ENCODE results near the gene SPRR4. TPM values are rescaled to one million over a fixed set of nuclear protein-coding genes. Genes with fewer than 3 reads are reported as not detected.

Gene SPRR4
- total RNA-seq, 2 donors from 2014 or later, result not detected

- DNase-seq (ENCODE audit: low spot score) (no peak), ATAC-seq (no peak)
- Mint-ChIP-seq H3K9me3 (no peaks in the 10 kb centered on the region), H3K27ac (no peak overlapping the region), H3K4me1 (ENCODE audit: low read depth in 2 of 2) (no peaks in the 10 kb centered on the region), H3K27me3 (peaks cover 23 to 54% of the 10 kb centered on the region in 2 donors), H3K4me3 (no peak overlapping the region), H3K36me3 (no peaks in the 10 kb centered on the region)
Observed at GRCh38 chr1:152980676-152981075, 10.2 kb downstream of the SPRR4 start.

GRCh38 chr1:152981146-152981871 is 10.9 kb downstream of the SPRR4 start:
- no peaks in the 10 kb centered on the region for H3K4me1 Mint-ChIP-seq (ENCODE audit: low read depth in 2 of 2)
- H3K4me3 Mint-ChIP-seq, result no peak overlapping the region
- H3K27ac Mint-ChIP-seq, result no peak overlapping the region
- peaks cover 21 to 54% of the 10 kb centered on the region in 2 donors for H3K27me3 Mint-ChIP-seq
- peaks cover 3% of the 10 kb centered on the region for H3K9me3 Mint-ChIP-seq
- ATAC-seq (no peak), DNase-seq (ENCODE audit: low spot score) (no peak)
- no peaks in the 10 kb centered on the region for H3K36me3 Mint-ChIP-seq

DNA sequence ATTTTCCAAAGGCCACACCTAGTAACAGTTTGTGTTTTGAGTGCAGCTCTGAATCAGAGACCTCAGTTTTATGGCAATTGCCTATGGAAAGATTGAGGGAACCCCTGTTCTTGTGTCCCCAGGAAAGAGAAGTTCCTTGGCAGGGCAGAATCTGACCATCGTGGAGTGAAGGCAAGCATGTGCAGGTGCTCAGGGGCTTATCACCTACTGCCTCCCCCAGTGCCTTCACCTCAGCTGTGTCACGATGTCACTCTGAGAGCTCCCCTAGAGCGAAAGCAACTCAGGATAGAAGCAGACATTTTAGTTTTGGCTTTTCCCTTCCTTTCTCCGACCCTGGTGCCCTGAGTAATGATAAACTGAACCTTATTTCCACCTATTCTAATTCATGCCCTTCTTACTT is 11.6 kb downstream of the SPRR4 start:
- Mint-ChIP-seq H3K36me3 (no peaks in the 10 kb centered on the region), H3K27me3 (peaks cover 25 to 52% of the 10 kb centered on the region in 2 donors), H3K4me1 (ENCODE audit: low read depth in 2 of 2) (no peaks in the 10 kb centered on the region), H3K4me3 (no peak overlapping the region), H3K9me3 (peaks cover 4% of the 10 kb centered on the region), H3K27ac (no peak overlapping the region)
- DNase-seq (ENCODE audit: low spot score), result no peak
- no peak for ATAC-seq

DNA sequence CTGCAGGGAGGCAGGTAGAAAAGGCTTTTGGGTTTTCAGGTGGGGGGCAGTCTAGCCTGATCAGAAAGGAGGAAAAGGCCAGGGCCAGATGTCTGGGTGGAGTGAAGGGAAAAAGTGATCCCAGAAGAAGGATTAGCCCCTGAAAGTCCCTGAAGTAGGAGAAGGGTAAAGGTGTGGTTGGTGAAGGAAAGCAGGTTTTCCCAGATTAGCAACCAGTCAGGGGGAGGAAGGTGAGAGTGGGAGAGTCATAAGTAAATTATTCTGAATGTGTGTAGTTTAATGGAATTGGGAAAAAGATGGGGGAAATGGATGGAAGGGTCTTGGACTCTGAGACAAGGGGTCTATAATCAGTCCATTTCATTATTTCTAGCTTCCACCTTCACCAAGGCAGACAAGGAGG is 12.8 kb downstream of the SPRR4 start:
- no peak overlapping the region for H3K4me3 Mint-ChIP-seq
- no peaks in the 10 kb centered on the region for H3K36me3 Mint-ChIP-seq
- peaks cover 31 to 46% of the 10 kb centered on the region in 2 donors for H3K27me3 Mint-ChIP-seq
- ATAC-seq (no peak), DNase-seq (ENCODE audit: low spot score) (no peak)
- H3K9me3 Mint-ChIP-seq, result peaks cover 4% of the 10 kb centered on the region
- H3K4me1 Mint-ChIP-seq (ENCODE audit: low read depth in 2 of 2), result no peaks in the 10 kb centered on the region
- H3K27ac Mint-ChIP-seq, result no peak overlapping the region

DNA sequence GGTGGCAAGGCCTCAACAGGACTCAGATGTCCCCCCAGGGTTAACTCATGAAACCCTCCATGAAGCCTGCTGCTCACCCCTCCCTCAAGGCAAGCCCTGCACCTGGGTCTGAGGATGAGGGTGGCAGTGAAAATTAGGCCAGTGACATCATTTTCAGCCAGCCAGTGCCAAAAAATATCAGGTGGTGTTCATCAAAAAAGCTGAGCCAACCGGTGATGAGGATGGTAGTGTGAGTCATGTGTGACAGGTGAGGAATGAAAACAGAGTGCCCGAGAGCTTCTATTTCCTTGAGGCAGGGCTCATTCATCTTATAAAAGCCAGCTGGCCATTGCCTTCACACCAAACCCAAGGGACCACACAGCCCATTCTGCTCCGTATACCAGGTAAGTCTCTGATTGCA is 13.3 kb downstream of the SPRR4 start, which contains the start of gene SPRR1A:
Gene SPRR1A, plus strand, starts transcription at position 339 of the 400 bp plus-strand sequence. CDS start 1,150 bp downstream, outside the sequence.
- H3K27me3 Mint-ChIP-seq, result peaks cover 36 to 46% of the 10 kb centered on the region in 2 donors
- H3K27ac Mint-ChIP-seq, result no peak within 1 kb of the TSS
- no peaks in the 10 kb centered on the region for H3K36me3 Mint-ChIP-seq
- DNase-seq (ENCODE audit: low spot score) (no peak), ATAC-seq (no peak)
- peaks cover 4% of the 10 kb centered on the region for H3K9me3 Mint-ChIP-seq
- no peak within 1 kb of the TSS for H3K4me3 Mint-ChIP-seq
- no peaks in the 10 kb centered on the region for H3K4me1 Mint-ChIP-seq (ENCODE audit: low read depth in 2 of 2)

DNA sequence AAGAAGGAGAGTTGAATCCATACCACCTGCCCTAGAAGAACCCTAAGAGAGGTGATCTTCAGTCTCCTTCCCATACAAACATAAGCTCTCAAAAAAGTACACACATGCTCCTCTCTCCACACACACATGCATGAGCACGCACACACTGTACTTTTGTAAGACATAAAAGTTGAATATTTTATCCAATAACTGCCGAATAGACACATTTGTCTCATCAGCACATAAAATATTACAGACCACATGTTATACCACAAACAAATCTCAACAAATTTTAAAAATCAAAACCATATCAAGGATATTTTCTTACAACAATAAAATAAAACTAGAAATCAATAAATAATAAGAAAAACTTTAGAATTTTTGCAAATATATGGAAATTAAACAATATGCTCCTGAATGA is 16.1 kb downstream of the SPRR4 start:
- H3K4me3 Mint-ChIP-seq, result no peak overlapping the region
- H3K9me3 Mint-ChIP-seq, result peaks cover 4% of the 10 kb centered on the region
- H3K27me3 Mint-ChIP-seq, result peaks cover 32 to 39% of the 10 kb centered on the region in 2 donors

DNA sequence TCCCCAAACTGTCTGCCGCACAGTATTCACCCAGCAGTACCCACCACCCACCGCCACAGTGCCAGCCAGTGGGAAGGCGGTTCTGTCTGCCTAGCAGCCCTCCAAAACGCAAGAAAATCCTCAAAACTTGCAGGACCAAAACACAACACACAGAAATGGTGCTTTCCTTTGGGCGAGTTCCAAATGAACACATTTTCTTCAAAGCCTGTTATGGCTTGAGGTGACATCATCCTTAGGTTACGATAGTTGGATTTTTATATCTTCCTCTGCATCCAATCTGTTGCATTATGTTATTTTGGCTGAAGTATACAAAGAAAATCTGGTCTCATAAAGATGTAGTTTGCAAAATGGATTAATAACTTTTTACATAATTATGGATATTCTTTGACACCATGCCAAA is 22.7 kb downstream of the SPRR4 start:
- ATAC-seq (no peak), DNase-seq (ENCODE audit: low spot score) (no peak)
- no peak overlapping the region for H3K4me3 Mint-ChIP-seq
- no peaks in the 10 kb centered on the region for H3K36me3 Mint-ChIP-seq
- H3K4me1 Mint-ChIP-seq (ENCODE audit: low read depth in 2 of 2), result no peaks in the 10 kb centered on the region
- H3K9me3 Mint-ChIP-seq, result no peaks in the 10 kb centered on the region
- H3K27me3 Mint-ChIP-seq, result peaks cover 24 to 36% of the 10 kb centered on the region in 2 donors
- H3K27ac Mint-ChIP-seq, result no peak overlapping the region

More for the DNA sequence above, 16.1 kb downstream of the SPRR4 start:
- Mint-ChIP-seq H3K4me1 (ENCODE audit: low read depth in 2 of 2) (no peaks in the 10 kb centered on the region), H3K36me3 (no peaks in the 10 kb centered on the region), H3K27ac (no peak overlapping the region)
- ATAC-seq (no peak), DNase-seq (ENCODE audit: low spot score) (no peak)

GRCh38 chr1:152995842-152996241 is 25.4 kb downstream of the SPRR4 start:
- H3K4me1 Mint-ChIP-seq (ENCODE audit: low read depth in 2 of 2), result no peaks in the 10 kb centered on the region
- H3K9me3 Mint-ChIP-seq, result no peaks in the 10 kb centered on the region
- no peak for ATAC-seq
- DNase-seq (ENCODE audit: low spot score), result no peak
- no peak overlapping the region for H3K27ac Mint-ChIP-seq
- H3K27me3 Mint-ChIP-seq, result peaks cover 19 to 48% of the 10 kb centered on the region in 2 donors
- H3K36me3 Mint-ChIP-seq, result no peaks in the 10 kb centered on the region
- H3K4me3 Mint-ChIP-seq, result no peak overlapping the region

DNA sequence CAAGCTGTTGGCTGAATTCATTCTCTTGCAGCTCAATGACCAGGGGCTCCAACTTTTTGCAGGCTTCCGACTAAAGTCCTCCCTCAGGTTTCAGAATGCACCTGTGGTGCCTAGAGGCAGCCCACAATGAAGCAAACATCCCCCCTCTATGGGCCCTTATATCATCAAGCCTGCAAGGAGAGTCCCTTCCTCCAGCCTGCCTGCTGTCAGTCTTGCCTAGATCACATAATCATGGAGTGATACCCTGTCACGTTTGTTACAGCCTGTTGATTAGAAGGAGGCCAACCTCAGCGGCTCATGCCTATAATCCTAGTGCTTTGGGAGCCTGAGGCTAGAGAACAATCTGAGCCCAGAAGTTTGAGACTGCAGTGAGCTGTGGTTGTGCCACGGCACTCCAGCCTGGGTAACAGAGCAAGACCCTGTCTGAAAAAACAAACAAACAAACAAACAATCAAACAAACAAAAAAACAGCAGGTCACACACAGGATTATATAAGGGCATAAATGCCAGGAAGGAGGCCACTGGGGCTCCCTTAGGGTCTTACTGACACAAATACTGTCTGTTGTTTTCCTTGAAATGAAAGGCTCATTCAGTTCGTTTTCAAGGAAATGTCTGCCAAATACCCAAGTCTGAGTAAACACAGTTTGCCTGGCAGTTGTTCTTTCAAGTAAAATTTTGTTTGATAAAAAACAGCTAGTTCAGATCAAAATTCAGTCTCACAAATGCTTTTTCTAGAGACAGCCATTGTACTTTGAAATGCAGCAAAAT is 26.4 kb downstream of the SPRR4 start:
- H3K36me3 Mint-ChIP-seq, result no peaks in the 10 kb centered on the region

DNA sequence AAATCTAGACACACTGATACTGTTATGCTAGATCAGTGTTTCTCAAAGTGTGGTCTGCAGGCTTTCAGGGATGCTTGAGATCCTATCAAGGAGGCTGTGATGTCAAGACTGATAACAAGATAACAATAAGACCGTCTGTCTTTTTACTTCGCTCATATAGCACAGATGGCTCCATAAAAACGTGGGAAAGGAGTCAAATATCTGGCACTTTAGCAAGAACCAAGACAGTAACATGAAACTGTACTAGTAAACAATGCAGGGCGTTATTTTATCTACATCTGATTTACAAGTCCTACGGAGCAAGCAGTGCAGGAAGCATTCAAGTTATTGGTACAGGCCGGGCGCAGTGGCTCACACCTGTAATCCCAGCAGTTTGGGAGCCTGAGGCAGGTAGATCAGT is 27.5 kb downstream of the SPRR4 start:
- Mint-ChIP-seq H3K27ac (no peak overlapping the region), H3K9me3 (no peaks in the 10 kb centered on the region), H3K27me3 (peaks cover 15 to 49% of the 10 kb centered on the region in 2 donors), H3K4me3 (no peak overlapping the region), H3K36me3 (no peaks in the 10 kb centered on the region), H3K4me1 (ENCODE audit: low read depth in 2 of 2) (no peaks in the 10 kb centered on the region)
- no peak for DNase-seq (ENCODE audit: low spot score)
- ATAC-seq, result no peak

More for the DNA sequence above, 26.4 kb downstream of the SPRR4 start:
- no peak for ATAC-seq
- no peak for DNase-seq (ENCODE audit: low spot score)
- Mint-ChIP-seq H3K27ac (no peak overlapping the region), H3K9me3 (no peaks in the 10 kb centered on the region), H3K4me3 (no peak overlapping the region), H3K27me3 (peaks cover 15 to 44% of the 10 kb centered on the region in 2 donors), H3K4me1 (ENCODE audit: low read depth in 2 of 2) (no peaks in the 10 kb centered on the region)

DNA sequence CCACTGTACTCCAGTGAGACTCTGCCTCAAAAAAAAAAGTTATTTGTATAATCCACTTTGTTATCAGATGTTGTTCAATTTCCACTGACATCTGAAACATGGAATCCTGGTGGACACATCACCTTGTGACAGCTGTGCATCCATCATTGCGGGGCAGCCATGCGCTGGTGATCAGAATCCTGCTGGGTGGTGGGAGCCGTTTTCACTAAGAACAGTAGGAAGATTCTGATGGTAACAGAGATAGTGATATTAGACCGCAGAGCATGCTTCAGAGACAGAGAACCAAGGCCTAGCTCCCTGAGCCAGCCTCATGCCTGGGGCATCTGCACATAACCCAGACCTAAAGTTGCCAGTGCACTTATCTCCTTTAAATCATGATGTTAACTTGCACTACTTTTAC is 28.0 kb downstream of the SPRR4 start:
- DNase-seq (ENCODE audit: low spot score) (no peak), ATAC-seq (no peak)
- Mint-ChIP-seq H3K36me3 (no peaks in the 10 kb centered on the region), H3K27me3 (peaks cover 16 to 49% of the 10 kb centered on the region in 2 donors), H3K4me3 (no peak overlapping the region), H3K27ac (no peak overlapping the region), H3K4me1 (ENCODE audit: low read depth in 2 of 2) (no peaks in the 10 kb centered on the region), H3K9me3 (no peaks in the 10 kb centered on the region)

DNA sequence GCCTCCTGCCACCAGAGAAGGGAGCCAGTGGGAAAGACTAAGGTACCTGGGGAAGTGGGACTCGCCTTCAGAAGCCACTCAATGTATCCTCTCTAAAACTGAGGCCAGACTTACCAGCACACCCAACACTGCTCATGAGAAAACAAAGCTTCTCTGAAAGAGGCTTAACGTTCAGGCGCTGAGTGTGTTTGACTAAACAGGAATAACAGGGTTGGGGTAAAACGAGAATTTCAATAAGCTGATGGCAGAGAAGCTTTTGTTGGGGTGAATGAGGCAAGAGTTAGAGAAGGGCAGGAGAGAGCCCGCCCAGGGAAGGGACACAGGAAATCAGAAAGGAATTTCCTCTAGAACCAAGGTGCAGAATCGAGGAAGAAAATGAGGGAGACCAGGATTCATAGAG is 29.4 kb downstream of the SPRR4 start:
- Mint-ChIP-seq H3K4me1 (ENCODE audit: low read depth in 2 of 2) (no peaks in the 10 kb centered on the region), H3K27me3 (peaks cover 24 to 36% of the 10 kb centered on the region in 2 donors), H3K9me3 (no peaks in the 10 kb centered on the region), H3K36me3 (no peaks in the 10 kb centered on the region), H3K4me3 (no peak overlapping the region), H3K27ac (no peak overlapping the region)
- DNase-seq (ENCODE audit: low spot score) (no peak), ATAC-seq (no peak)

GRCh38 chr1:153000294-153000693 is 29.8 kb downstream of the SPRR4 start:
- Mint-ChIP-seq H3K4me3 (no peak overlapping the region), H3K9me3 (no peaks in the 10 kb centered on the region), H3K4me1 (ENCODE audit: low read depth in 2 of 2) (no peaks in the 10 kb centered on the region), H3K27me3 (peaks cover 24 to 32% of the 10 kb centered on the region in 2 donors), H3K36me3 (no peaks in the 10 kb centered on the region), H3K27ac (no peak overlapping the region)
- DNase-seq (ENCODE audit: low spot score), result no peak
- no peak for ATAC-seq

DNA sequence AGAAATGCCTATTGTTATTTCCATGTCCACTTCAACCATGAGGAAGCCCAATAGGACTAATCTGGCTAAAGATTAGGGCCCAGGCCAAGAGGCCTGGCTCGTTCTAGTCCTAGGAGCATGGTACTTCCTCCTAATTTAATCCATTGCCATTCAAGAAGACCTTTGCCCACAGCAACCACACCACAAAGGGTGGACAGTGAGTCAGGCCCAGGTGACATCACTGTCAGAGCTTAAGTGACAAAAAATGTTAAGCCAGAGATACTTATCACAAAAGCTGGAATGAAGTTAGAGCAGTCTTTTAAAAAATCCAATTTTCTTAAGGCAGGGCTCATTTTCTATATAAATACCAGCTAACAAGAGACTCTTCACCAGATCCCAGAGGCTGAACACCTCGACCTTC is 30.9 kb downstream of the SPRR4 start, which contains the start of gene SPRR3:
Gene SPRR3, plus strand, starts transcription at position 368 of the 400 bp plus-strand sequence. CDS start 1,272 bp downstream, outside the sequence.
- H3K4me3 Mint-ChIP-seq, result no peak within 1 kb of the TSS
- no peaks in the 10 kb centered on the region for H3K4me1 Mint-ChIP-seq (ENCODE audit: low read depth in 2 of 2)
- no peaks in the 10 kb centered on the region for H3K9me3 Mint-ChIP-seq
- DNase-seq (ENCODE audit: low spot score), result no peak
- no peak for ATAC-seq
- peaks cover 20 to 26% of the 10 kb centered on the region in 2 donors for H3K27me3 Mint-ChIP-seq
- H3K36me3 Mint-ChIP-seq, result no peaks in the 10 kb centered on the region
- H3K27ac Mint-ChIP-seq, result no peak within 1 kb of the TSS

Measured in natural killer cell treated with Interleukin-12 subunit alpha and Interleukin-12 subunit beta and Interleukin-15 and Interleukin-18, amount 100 ng/mL, for 72 hours (primary cell).